MM.1S (cell line): Measurements from ENCODE around the gene PLBD1.

Source experiments
- DNase-seq: peaks from one replicate; pipeline ENCODE4 v3.0.0-alpha.2; 2015
- H2AFZ ChIP-seq: fragments of 300-600 bp; sonication (generic); 2 replicates; pipeline ENCODE4 v1.6.0; 2016; ENCODE audit warnings: antibody characterized with exemption, low read length
- H3F3A ChIP-seq: fragments of 300-600 bp; sonication (generic); 2 replicates; pipeline ENCODE4 v1.6.1; 2016; ENCODE audit warnings: mild to moderate bottlenecking, antibody characterized with exemption, low read length, moderate library complexity, mixed read lengths; ENCODE audit not compliant: insufficient read depth
- H3K27ac ChIP-seq: fragments of 300-600 bp; sonication (generic); 2 replicates; pipeline ENCODE4 v1.5.1; 2016; ENCODE audit warnings: mild to moderate bottlenecking, low read length
- H3K27me3 ChIP-seq: fragments of 300-600 bp; sonication (generic); replicated peaks from 2 replicates; pipeline ENCODE4 v1.6.0; 2016; ENCODE audit warnings: low read length; ENCODE audit not compliant: insufficient read depth
- H3K36me3 ChIP-seq: fragments of 300-600 bp; sonication (generic); replicated peaks from 2 replicates; pipeline ENCODE4 v1.6.1; 2016; ENCODE audit warnings: mild to moderate bottlenecking, low read length, mixed read lengths; ENCODE audit not compliant: insufficient read depth
- H3K4me1 ChIP-seq: fragments of 300-600 bp; sonication (generic); 2 replicates; pipeline ENCODE4 v1.6.1; 2016; ENCODE audit warnings: low read length, mixed read lengths
- H3K4me2 ChIP-seq: fragments of 300-600 bp; sonication (generic); 2 replicates; pipeline ENCODE4 v1.6.0; 2016; ENCODE audit warnings: low read depth, low read length
- H3K4me3 ChIP-seq: fragments of 300-600 bp; sonication (generic); 2 replicates; pipeline ENCODE4 v1.5.1; 2016; ENCODE audit warnings: low read length, mixed read lengths
- H3K79me2 ChIP-seq: fragments of 300-600 bp; sonication (generic); 2 replicates; pipeline ENCODE4 v1.6.1; 2016; ENCODE audit warnings: mixed run types, low read length, mixed read lengths
- H3K9ac ChIP-seq: fragments of 300-600 bp; sonication (generic); 2 replicates; pipeline ENCODE4 v1.6.1; 2016; ENCODE audit warnings: low read length, mixed read lengths
- H3K9me2 ChIP-seq: fragments of 300-600 bp; sonication (generic); replicated peaks from 2 replicates; pipeline ENCODE4 v1.6.1; 2016; ENCODE audit warnings: mild to moderate bottlenecking, low read length, mixed read lengths; ENCODE audit not compliant: insufficient read depth
- H3K9me3 ChIP-seq: fragments of 300-600 bp; sonication (generic); replicated peaks from 2 replicates; pipeline ENCODE4 v1.6.1; 2016; ENCODE audit warnings: mild to moderate bottlenecking, low read length, mixed read lengths; ENCODE audit not compliant: insufficient read depth
- H4K20me1 ChIP-seq: fragments of 300-600 bp; sonication (generic); 2 replicates; pipeline ENCODE4 v1.6.1; 2016; ENCODE audit warnings: mild to moderate bottlenecking, low read length, moderate library complexity, mixed read lengths; ENCODE audit not compliant: insufficient read depth
- EZH2 ChIP-seq: fragments of 300-600 bp; sonication (generic); optimal IDR thresholded peaks from 2 replicates; pipeline ENCODE3; 2017; ENCODE audit warnings: low read depth, mild to moderate bottlenecking, antibody characterized with exemption, low read length, mixed read lengths
- EZH2phosphoT487 ChIP-seq: fragments of 300-600 bp; sonication (generic); IDR thresholded peaks from 2 replicates; pipeline ENCODE4 v1.6.1; 2018; ENCODE audit warnings: antibody characterized with exemption, low read length
- TF ChIP-seq, protein P1 (sequence below): fragments of 300-600 bp; sonication (generic); IDR thresholded peaks from 2 replicates; pipeline ENCODE4 v1.5.1; 2016; ENCODE audit warnings: antibody characterized with exemption, low read length, mixed read lengths

Gene PLBD1

DNA sequence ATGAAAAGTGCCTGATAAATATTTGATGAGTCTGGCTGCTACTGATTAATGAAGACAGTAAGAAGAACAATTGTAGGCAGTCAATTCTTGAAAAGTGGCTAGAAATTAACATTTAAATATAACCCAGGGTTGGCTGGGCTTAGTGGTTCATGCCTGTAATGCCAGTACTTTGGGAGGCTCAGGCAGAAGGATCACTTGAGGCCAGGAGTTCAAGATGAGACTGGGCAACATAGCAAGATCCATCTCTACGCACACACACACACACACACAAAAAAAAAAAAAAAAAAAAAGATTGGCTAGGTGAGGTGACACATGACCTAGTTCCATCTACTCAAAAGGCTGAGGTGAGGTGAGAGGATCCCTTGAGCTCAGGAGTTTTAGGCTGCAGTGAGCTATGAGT lies 7.9 kb upstream of the PLBD1 start:
- H4K20me1 ChIP-seq: no peaks in the 10 kb centered on the region
- no peak for DNase-seq
- no peak overlapping the region for H3K9ac ChIP-seq
- no peaks in the 10 kb centered on the region for H3K36me3 ChIP-seq
- no peaks in the 10 kb centered on the region for H3K79me2 ChIP-seq
- no peak overlapping the region for H3K4me3 ChIP-seq
- H3F3A ChIP-seq: no peaks in the 10 kb centered on the region
- TF ChIP-seq EZH2phosphoT487 (no peak), EZH2 (no peak)
- TF ChIP-seq, protein P1, sequence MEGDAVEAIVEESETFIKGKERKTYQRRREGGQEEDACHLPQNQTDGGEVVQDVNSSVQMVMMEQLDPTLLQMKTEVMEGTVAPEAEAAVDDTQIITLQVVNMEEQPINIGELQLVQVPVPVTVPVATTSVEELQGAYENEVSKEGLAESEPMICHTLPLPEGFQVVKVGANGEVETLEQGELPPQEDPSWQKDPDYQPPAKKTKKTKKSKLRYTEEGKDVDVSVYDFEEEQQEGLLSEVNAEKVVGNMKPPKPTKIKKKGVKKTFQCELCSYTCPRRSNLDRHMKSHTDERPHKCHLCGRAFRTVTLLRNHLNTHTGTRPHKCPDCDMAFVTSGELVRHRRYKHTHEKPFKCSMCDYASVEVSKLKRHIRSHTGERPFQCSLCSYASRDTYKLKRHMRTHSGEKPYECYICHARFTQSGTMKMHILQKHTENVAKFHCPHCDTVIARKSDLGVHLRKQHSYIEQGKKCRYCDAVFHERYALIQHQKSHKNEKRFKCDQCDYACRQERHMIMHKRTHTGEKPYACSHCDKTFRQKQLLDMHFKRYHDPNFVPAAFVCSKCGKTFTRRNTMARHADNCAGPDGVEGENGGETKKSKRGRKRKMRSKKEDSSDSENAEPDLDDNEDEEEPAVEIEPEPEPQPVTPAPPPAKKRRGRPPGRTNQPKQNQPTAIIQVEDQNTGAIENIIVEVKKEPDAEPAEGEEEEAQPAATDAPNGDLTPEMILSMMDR: no peak
- no peak overlapping the region for H3K4me2 ChIP-seq
- no peaks in the 10 kb centered on the region for H3K9me3 ChIP-seq
- no peaks in the 10 kb centered on the region for H3K27me3 ChIP-seq
- no peak overlapping the region for H2AFZ ChIP-seq
- H3K4me1 ChIP-seq: no peaks in the 10 kb centered on the region
- H3K27ac ChIP-seq: no peak overlapping the region
- no peaks in the 10 kb centered on the region for H3K9me2 ChIP-seq

DNA sequence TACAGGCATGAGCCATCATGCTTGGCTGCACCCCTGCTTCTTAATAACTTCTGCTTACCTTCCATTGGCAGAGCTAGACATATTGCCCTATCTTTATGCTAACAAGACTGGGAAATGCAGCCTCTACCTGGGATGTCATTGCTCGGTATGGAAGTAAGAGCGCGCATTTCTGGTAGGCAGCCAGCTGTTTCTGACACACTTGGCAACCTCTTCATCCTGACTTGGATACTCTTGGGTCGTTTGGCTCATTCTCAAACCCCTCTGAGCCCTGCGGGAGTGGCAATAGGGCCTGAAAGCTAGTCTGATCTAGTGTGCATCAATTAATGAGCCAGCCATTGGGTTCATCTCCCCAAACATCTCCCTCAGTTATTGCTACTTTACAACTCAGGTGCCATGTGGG lies 5.4 kb upstream of the PLBD1 start:
- Histone ChIP-seq H3F3A (no peaks in the 10 kb centered on the region), H3K9me3 (no peaks in the 10 kb centered on the region), H3K9ac (no peak overlapping the region), H3K27ac (no peak overlapping the region), H3K36me3 (no peaks in the 10 kb centered on the region), H3K4me3 (no peak overlapping the region), H3K79me2 (no peaks in the 10 kb centered on the region), H3K9me2 (no peaks in the 10 kb centered on the region), H2AFZ (no peak overlapping the region), H3K4me1 (no peaks in the 10 kb centered on the region), H3K27me3 (no peaks in the 10 kb centered on the region), H4K20me1 (no peaks in the 10 kb centered on the region), H3K4me2 (no peak overlapping the region)
- DNase-seq: no peak
- TF ChIP-seq EZH2phosphoT487: no peak
- TF ChIP-seq, protein P1: no peak
- TF ChIP-seq EZH2: no peak

DNA sequence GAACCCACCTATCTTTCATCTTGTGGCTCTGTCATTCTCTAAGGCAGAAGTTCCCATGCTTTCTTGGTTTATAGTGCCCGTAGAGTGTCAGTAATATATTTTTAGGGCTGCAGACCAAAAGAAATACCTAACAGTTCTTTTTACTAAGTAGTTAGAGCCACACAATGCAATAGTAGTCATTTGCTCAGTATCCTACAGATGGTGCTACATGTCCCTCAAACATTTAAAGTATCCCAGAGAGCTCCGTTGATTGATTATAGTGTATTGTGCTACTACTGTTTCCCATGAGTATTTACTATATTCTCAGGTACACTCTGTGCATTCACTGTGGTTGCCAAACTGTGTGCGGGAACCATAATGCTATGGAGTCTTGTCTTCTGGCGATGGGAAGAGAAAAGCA lies 4.7 kb upstream of the PLBD1 start:
- no peak overlapping the region for H2AFZ ChIP-seq
- H3K4me3 ChIP-seq: no peak overlapping the region
- no peaks in the 10 kb centered on the region for H3K9me2 ChIP-seq
- no peak overlapping the region for H3K9ac ChIP-seq
- no peaks in the 10 kb centered on the region for H3K36me3 ChIP-seq
- H3K4me2 ChIP-seq: no peak overlapping the region
- no peaks in the 10 kb centered on the region for H4K20me1 ChIP-seq
- no peak for TF ChIP-seq EZH2phosphoT487
- TF ChIP-seq, protein P1: no peak
- TF ChIP-seq EZH2: no peak
- no peaks in the 10 kb centered on the region for H3K79me2 ChIP-seq
- H3K27ac ChIP-seq: no peak overlapping the region
- no peaks in the 10 kb centered on the region for H3K4me1 ChIP-seq
- no peaks in the 10 kb centered on the region for H3K9me3 ChIP-seq
- no peak for DNase-seq
- H3K27me3 ChIP-seq: no peaks in the 10 kb centered on the region
- H3F3A ChIP-seq: no peaks in the 10 kb centered on the region
